ENCODE data around the gene ATRIP. TPM values are rescaled to one million over a fixed set of nuclear protein-coding genes. Genes with fewer than 3 reads are reported as not detected.
A peak's percentile ranks its signal among the peaks of the same experiment; 100 is the strongest.

The ATRIP gene
- total RNA-seq, 1 experiment from 2014 or later, result 16.1 TPM

GRCh38 chr3:48465531-48466378 is 19.2 kb downstream of the ATRIP start:
- Histone ChIP-seq H3K4me3 (ENCODE audit: low read length) (peak overlapping the region; percentile 51), H3K9ac (ENCODE audit: low read length) (peak overlapping the region; percentile 96), H3K27ac (ENCODE audit: low read length) (peak overlapping the region; percentile 99), H3K79me2 (ENCODE audit: low read length) (peaks cover 46% of the 10 kb centered on the region), H2AFZ (ENCODE audit: low read length) (peak overlapping the region; percentile 27; the same call in 1 of the 2 replicates), H3K9me2 (replicated peaks; ENCODE audit: low read length) (no peaks in the 10 kb centered on the region), H3K36me3 (ENCODE audit: low read depth, low read length) (peaks cover 17% of the 10 kb centered on the region; the same call in 1 of the 2 replicates), H3K4me2 (ENCODE audit: low read length) (peak overlapping the region; percentile 80), H3K27me3 (ENCODE audit: low read length) (no peaks in the 10 kb centered on the region), H3K4me1 (ENCODE audit: insufficient read depth, low read length) (peaks cover 31% of the 10 kb centered on the region), H4K20me1 (ENCODE audit: low read length) (no peaks in the 10 kb centered on the region), H3F3A (ENCODE audit: low read length, unreplicated experiment) (no peaks in the 10 kb centered on the region), H3K9me3 (ENCODE audit: low read length) (no peaks in the 10 kb centered on the region)
- intact Hi-C loops (cut with micrococcal nuclease), result loop anchor here (1.0 kb wide), 3 partner anchors 42 to 220 kb away; partner anchors contain the start of gene NCKIPSD
- ChIA-PET POLR2A (ENCODE audit: unreplicated experiment) (interaction anchor here (0.6 to 0.7 kb wide), 2 partner anchors 77 to 472 kb away, joined by 3 to 9 read pairs; no protein-coding TSS in a partner anchor), CTCF (no interaction called here)
- DNase-seq (peak; percentile 99), ATAC-seq (peak; percentile 94)
- no peak for TF ChIP-seq EZH2phosphoT487 (IDR thresholded peaks at IDR 0.05; ENCODE audit: borderline replicate concordance, low read length)
- TF ChIP-seq EZH2 (IDR thresholded peaks at IDR 0.05; ENCODE audit: low read length, unreplicated experiment), result no peak
- TF ChIP-seq CTCF (conservative IDR thresholded peaks at IDR 0.05; ENCODE audit: low read depth, low read length), result peak; percentile 94
- BruUV-seq (replicated peaks), result TSS peak; percentile 48

GRCh38 chr3:48466386-48467109 is 20.0 kb downstream of the ATRIP start:
- Histone ChIP-seq H3K4me3 (ENCODE audit: low read length) (peak overlapping the region; percentile 51), H3K9ac (ENCODE audit: low read length) (peak overlapping the region; percentile 96), H3K9me2 (replicated peaks; ENCODE audit: low read length) (no peaks in the 10 kb centered on the region), H4K20me1 (ENCODE audit: low read length) (no peaks in the 10 kb centered on the region), H3K36me3 (ENCODE audit: low read depth, low read length) (peaks cover 13% of the 10 kb centered on the region; the same call in 1 of the 2 replicates), H3K27ac (ENCODE audit: low read length) (peak overlapping the region; percentile 99), H3K4me1 (ENCODE audit: insufficient read depth, low read length) (peaks cover 31% of the 10 kb centered on the region), H3F3A (ENCODE audit: low read length, unreplicated experiment) (no peaks in the 10 kb centered on the region), H2AFZ (ENCODE audit: low read length) (peak overlapping the region; percentile 27; the same call in 1 of the 2 replicates), H3K9me3 (ENCODE audit: low read length) (no peaks in the 10 kb centered on the region), H3K27me3 (ENCODE audit: low read length) (no peaks in the 10 kb centered on the region), H3K4me2 (ENCODE audit: low read length) (peak overlapping the region; percentile 80), H3K79me2 (ENCODE audit: low read length) (peaks cover 54% of the 10 kb centered on the region)
- BruUV-seq (replicated peaks), result no TSS peak
- POLR2A ChIA-PET (ENCODE audit: unreplicated experiment), result interaction anchor here (0.7 kb wide), 1 partner anchor 76 kb away, joined by 3 read pairs; no protein-coding TSS in a partner anchor
- DNase-seq (no peak), ATAC-seq (peak; percentile 4)
- CTCF ChIA-PET, result interaction anchor here (0.6 kb wide), 1 partner anchor 22 kb away, joined by 3 read pairs; no protein-coding TSS in a partner anchor
- intact Hi-C loops (cut with micrococcal nuclease), result no loop called here
- no peak for TF ChIP-seq EZH2 (IDR thresholded peaks at IDR 0.05; ENCODE audit: low read length, unreplicated experiment)
- no peak for TF ChIP-seq EZH2phosphoT487 (IDR thresholded peaks at IDR 0.05; ENCODE audit: borderline replicate concordance, low read length)
- TF ChIP-seq CTCF (conservative IDR thresholded peaks at IDR 0.05; ENCODE audit: low read depth, low read length), result no peak

All from PC-3 (cell line).